K562 (cell line): ENCODE data around the gene IFI30. TPM values are rescaled to one million over a fixed set of nuclear protein-coding genes. Genes with fewer than 3 reads are reported as not detected.

Experiments used
- CBX8 ChIP-seq: fragments of 200-600 bp; sonication (generic); IDR thresholded peaks from 2 replicates; pipeline ENCODE4 v1.6.1; 2012; ENCODE audit warnings: borderline replicate concordance, mixed run types, low read depth, mild to moderate bottlenecking, moderate library complexity, mixed read lengths, low read length, control low read depth, inconsistent platforms; ENCODE audit not compliant: poor library complexity, severe bottlenecking; ENCODE audit errors: extremely low read depth
- COPS2 ChIP-seq: fragments of 450-650 bp; conservative IDR thresholded peaks from 2 replicates; pipeline ENCODE4 v1.6.1; 2016; ENCODE audit warnings: mild to moderate bottlenecking, moderate library complexity
- HNRNPUL1 ChIP-seq: fragments of 200-400 bp; formaldehyde crosslinking; IDR thresholded peaks from 2 replicates; pipeline ENCODE4 v1.6.1; 2017; ENCODE audit warnings: low read length
- NCOA4 ChIP-seq: fragments of 450-650 bp; IDR thresholded peaks from 2 replicates; pipeline ENCODE4 v1.6.1; 2018; ENCODE audit warnings: mild to moderate bottlenecking; ENCODE audit not compliant: partially characterized antibody
- ZNF263 ChIP-seq: sonication (generic); formaldehyde crosslinking; IDR thresholded peaks from 2 replicates; pipeline ENCODE4 v1.8.0; 2022; ENCODE audit warnings: mild to moderate bottlenecking, missing genetic modification reagents, borderline replicate concordance
- polyA plus RNA-seq, 8 experiments: library from polyadenylated mRNA; depleted of rRNA in 4 of 8; stranded (reverse) in 5 of 8; unstranded in 3 of 8; fragments of >200 nt; fragmentation: Nextera tagmentation in 2 of 8; fragmentation: Illumina TruSeq in 1 of 8; extraction: Ambion mirVana in 2 of 8; extraction: Trizol in 1 of 8; gene quantifications; 2 replicates each; pipeline versions ENCODE4 v1.2.1 to v1.2.3, GENCODE V29; 2011 to 2014; ENCODE audit warnings: inconsistent platforms in 1 of 8, missing spikeins in 1 of 8
- total RNA-seq, 7 experiments: library from RNA; depleted of rRNA in 6 of 7; stranded (reverse); fragments of >200 nt in 6 of 7; fragmentation: Illumina TruSeq in 2 of 7; extraction: Trizol in 2 of 7; gene quantifications; 2 replicates each; pipeline versions ENCODE4 v1.2.1 to v1.2.3, GENCODE V29; 2011 to 2021; ENCODE audit warnings: low replicate concordance in 1 of 7
- TF ChIP-seq, protein P1 (sequence below): sonication (generic); formaldehyde crosslinking; IDR thresholded peaks from 2 replicates; pipeline ENCODE4 v1.8.1; 2023; ENCODE audit warnings: mild to moderate bottlenecking, missing genetic modification reagents
- TF ChIP-seq, protein P2 (sequence below), 2 experiments: fragments of 450-650 bp; conservative IDR thresholded peaks; 2 replicates each; pipeline ENCODE4 v1.6.1; 2017; ENCODE audit warnings: mild to moderate bottlenecking in 2 of 2, moderate library complexity in 2 of 2
- TF ChIP-seq, protein P3 (sequence below): sonication (generic); formaldehyde crosslinking; IDR thresholded peaks from 2 replicates; pipeline ENCODE4 v1.8.0; 2023; ENCODE audit warnings: mild to moderate bottlenecking, missing genetic modification reagents
- TF ChIP-seq, protein P4 (sequence below): fragments of 450-650 bp; IDR thresholded peaks from 2 replicates; pipeline ENCODE4 v1.6.1; 2016; ENCODE audit warnings: mild to moderate bottlenecking, moderate library complexity
- TF ChIP-seq, protein P5 (sequence below): sonication (generic); formaldehyde crosslinking; IDR thresholded peaks from 2 replicates; pipeline ENCODE4 v1.9.0; 2022; ENCODE audit warnings: mild to moderate bottlenecking, missing genetic modification reagents

Gene IFI30
- total and polyA plus RNA-seq, 9 of the 15 experiments (the other 6 are each of a cell fraction or from before 2014, with no cell fraction given): 63.7 to 430 (median 109) TPM

- TF ChIP-seq, protein P1, sequence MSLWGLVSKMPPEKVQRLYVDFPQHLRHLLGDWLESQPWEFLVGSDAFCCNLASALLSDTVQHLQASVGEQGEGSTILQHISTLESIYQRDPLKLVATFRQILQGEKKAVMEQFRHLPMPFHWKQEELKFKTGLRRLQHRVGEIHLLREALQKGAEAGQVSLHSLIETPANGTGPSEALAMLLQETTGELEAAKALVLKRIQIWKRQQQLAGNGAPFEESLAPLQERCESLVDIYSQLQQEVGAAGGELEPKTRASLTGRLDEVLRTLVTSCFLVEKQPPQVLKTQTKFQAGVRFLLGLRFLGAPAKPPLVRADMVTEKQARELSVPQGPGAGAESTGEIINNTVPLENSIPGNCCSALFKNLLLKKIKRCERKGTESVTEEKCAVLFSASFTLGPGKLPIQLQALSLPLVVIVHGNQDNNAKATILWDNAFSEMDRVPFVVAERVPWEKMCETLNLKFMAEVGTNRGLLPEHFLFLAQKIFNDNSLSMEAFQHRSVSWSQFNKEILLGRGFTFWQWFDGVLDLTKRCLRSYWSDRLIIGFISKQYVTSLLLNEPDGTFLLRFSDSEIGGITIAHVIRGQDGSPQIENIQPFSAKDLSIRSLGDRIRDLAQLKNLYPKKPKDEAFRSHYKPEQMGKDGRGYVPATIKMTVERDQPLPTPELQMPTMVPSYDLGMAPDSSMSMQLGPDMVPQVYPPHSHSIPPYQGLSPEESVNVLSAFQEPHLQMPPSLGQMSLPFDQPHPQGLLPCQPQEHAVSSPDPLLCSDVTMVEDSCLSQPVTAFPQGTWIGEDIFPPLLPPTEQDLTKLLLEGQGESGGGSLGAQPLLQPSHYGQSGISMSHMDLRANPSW: no peak
- TF ChIP-seq, protein P2, sequence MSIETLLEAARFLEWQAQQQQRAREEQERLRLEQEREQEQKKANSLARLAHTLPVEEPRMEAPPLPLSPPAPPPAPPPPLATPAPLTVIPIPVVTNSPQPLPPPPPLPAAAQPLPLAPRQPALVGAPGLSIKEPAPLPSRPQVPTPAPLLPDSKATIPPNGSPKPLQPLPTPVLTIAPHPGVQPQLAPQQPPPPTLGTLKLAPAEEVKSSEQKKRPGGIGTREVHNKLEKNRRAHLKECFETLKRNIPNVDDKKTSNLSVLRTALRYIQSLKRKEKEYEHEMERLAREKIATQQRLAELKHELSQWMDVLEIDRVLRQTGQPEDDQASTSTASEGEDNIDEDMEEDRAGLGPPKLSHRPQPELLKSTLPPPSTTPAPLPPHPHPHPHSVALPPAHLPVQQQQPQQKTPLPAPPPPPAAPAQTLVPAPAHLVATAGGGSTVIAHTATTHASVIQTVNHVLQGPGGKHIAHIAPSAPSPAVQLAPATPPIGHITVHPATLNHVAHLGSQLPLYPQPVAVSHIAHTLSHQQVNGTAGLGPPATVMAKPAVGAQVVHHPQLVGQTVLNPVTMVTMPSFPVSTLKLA (conservative IDR thresholded peaks at IDR 0.05): no peak
- TF ChIP-seq, protein P3, sequence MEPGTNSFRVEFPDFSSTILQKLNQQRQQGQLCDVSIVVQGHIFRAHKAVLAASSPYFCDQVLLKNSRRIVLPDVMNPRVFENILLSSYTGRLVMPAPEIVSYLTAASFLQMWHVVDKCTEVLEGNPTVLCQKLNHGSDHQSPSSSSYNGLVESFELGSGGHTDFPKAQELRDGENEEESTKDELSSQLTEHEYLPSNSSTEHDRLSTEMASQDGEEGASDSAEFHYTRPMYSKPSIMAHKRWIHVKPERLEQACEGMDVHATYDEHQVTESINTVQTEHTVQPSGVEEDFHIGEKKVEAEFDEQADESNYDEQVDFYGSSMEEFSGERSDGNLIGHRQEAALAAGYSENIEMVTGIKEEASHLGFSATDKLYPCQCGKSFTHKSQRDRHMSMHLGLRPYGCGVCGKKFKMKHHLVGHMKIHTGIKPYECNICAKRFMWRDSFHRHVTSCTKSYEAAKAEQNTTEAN (CRISPR knock-in tag): no peak
- TF ChIP-seq COPS2: no peak
- no peak for TF ChIP-seq CBX8
- TF ChIP-seq, protein P4, sequence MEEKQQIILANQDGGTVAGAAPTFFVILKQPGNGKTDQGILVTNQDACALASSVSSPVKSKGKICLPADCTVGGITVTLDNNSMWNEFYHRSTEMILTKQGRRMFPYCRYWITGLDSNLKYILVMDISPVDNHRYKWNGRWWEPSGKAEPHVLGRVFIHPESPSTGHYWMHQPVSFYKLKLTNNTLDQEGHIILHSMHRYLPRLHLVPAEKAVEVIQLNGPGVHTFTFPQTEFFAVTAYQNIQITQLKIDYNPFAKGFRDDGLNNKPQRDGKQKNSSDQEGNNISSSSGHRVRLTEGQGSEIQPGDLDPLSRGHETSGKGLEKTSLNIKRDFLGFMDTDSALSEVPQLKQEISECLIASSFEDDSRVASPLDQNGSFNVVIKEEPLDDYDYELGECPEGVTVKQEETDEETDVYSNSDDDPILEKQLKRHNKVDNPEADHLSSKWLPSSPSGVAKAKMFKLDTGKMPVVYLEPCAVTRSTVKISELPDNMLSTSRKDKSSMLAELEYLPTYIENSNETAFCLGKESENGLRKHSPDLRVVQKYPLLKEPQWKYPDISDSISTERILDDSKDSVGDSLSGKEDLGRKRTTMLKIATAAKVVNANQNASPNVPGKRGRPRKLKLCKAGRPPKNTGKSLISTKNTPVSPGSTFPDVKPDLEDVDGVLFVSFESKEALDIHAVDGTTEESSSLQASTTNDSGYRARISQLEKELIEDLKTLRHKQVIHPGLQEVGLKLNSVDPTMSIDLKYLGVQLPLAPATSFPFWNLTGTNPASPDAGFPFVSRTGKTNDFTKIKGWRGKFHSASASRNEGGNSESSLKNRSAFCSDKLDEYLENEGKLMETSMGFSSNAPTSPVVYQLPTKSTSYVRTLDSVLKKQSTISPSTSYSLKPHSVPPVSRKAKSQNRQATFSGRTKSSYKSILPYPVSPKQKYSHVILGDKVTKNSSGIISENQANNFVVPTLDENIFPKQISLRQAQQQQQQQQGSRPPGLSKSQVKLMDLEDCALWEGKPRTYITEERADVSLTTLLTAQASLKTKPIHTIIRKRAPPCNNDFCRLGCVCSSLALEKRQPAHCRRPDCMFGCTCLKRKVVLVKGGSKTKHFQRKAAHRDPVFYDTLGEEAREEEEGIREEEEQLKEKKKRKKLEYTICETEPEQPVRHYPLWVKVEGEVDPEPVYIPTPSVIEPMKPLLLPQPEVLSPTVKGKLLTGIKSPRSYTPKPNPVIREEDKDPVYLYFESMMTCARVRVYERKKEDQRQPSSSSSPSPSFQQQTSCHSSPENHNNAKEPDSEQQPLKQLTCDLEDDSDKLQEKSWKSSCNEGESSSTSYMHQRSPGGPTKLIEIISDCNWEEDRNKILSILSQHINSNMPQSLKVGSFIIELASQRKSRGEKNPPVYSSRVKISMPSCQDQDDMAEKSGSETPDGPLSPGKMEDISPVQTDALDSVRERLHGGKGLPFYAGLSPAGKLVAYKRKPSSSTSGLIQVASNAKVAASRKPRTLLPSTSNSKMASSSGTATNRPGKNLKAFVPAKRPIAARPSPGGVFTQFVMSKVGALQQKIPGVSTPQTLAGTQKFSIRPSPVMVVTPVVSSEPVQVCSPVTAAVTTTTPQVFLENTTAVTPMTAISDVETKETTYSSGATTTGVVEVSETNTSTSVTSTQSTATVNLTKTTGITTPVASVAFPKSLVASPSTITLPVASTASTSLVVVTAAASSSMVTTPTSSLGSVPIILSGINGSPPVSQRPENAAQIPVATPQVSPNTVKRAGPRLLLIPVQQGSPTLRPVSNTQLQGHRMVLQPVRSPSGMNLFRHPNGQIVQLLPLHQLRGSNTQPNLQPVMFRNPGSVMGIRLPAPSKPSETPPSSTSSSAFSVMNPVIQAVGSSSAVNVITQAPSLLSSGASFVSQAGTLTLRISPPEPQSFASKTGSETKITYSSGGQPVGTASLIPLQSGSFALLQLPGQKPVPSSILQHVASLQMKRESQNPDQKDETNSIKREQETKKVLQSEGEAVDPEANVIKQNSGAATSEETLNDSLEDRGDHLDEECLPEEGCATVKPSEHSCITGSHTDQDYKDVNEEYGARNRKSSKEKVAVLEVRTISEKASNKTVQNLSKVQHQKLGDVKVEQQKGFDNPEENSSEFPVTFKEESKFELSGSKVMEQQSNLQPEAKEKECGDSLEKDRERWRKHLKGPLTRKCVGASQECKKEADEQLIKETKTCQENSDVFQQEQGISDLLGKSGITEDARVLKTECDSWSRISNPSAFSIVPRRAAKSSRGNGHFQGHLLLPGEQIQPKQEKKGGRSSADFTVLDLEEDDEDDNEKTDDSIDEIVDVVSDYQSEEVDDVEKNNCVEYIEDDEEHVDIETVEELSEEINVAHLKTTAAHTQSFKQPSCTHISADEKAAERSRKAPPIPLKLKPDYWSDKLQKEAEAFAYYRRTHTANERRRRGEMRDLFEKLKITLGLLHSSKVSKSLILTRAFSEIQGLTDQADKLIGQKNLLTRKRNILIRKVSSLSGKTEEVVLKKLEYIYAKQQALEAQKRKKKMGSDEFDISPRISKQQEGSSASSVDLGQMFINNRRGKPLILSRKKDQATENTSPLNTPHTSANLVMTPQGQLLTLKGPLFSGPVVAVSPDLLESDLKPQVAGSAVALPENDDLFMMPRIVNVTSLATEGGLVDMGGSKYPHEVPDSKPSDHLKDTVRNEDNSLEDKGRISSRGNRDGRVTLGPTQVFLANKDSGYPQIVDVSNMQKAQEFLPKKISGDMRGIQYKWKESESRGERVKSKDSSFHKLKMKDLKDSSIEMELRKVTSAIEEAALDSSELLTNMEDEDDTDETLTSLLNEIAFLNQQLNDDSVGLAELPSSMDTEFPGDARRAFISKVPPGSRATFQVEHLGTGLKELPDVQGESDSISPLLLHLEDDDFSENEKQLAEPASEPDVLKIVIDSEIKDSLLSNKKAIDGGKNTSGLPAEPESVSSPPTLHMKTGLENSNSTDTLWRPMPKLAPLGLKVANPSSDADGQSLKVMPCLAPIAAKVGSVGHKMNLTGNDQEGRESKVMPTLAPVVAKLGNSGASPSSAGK: no peak
- peak; percentile 9 for TF ChIP-seq NCOA4
- TF ChIP-seq ZNF263 (CRISPR knock-in tag): peak; percentile 90
- TF ChIP-seq, protein P5, sequence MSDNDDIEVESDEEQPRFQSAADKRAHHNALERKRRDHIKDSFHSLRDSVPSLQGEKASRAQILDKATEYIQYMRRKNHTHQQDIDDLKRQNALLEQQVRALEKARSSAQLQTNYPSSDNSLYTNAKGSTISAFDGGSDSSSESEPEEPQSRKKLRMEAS: no peak
- TF ChIP-seq HNRNPUL1: no peak
These were observed 17.3 kb upstream of the IFI30 start (continued) for GRCh38 chr19:18156268-18156667.
